GM12878 (cell line): ENCODE measurements around the gene LRP1. TPM values are rescaled to one million over a fixed set of nuclear protein-coding genes. Genes with fewer than 3 reads are reported as not detected.

Experiments
- ATAC-seq: fragments of 200-7000 bp; cut with Tn5 transposase; 3 replicates; pipeline ENCODE4 v1.9.1; 2020; ENCODE audit warnings: mild to moderate bottlenecking, moderate library complexity
- BruUV-seq: library from RNA; stranded (reverse); fragments of 400-500 nt; replicated peaks from 2 replicates; lab custom pipeline; 2021; lab: Mats Ljungman, UMichigan
- CTCF ChIA-PET: fragments of 300-600 bp; sonication (Branson Sonifier 250); formaldehyde crosslinking; extraction: SDS; loops from one replicate; lab custom pipeline; 2021; ENCODE audit warnings: inconsistent platforms; lab: Yijun Ruan, JAX
- POLR2A ChIA-PET: fragments of 350-600 bp; formaldehyde crosslinking; extraction: SDS; loops from one replicate; lab custom pipeline; 2021; ENCODE audit warnings: inconsistent platforms; lab: Charles Lee
- RAD21 ChIA-PET: fragments of 300-600 bp; sonication (Branson Sonifier 250); formaldehyde crosslinking; loops from one replicate; lab custom pipeline; 2023; ENCODE audit warnings: antibody characterized with exemption; ENCODE audit not compliant: unreplicated experiment; lab: Charles Lee
- SMC1A ChIA-PET: fragments of 300-600 bp; sonication (Branson Sonifier 250); formaldehyde crosslinking; loops from one replicate; lab custom pipeline; 2023; ENCODE audit not compliant: unreplicated experiment, uncharacterized antibody; lab: Charles Lee
- DNase-seq: peaks from one replicate; pipeline ENCODE4 v3.0.0-alpha.2; 2011; ENCODE audit warnings: low read depth, low spot score
- FAIRE-seq: peaks from 3 replicates; lab custom pipeline; 2011; peaks lifted over from hg19 to GRCh38; lab: Jason Lieb, UNC
- H2AFZ ChIP-seq: 2 replicates; pipeline ENCODE4 v1.6.0; 2011; ENCODE audit warnings: low read depth, low read length, control low read depth; ENCODE audit not compliant: control insufficient read depth
- H3K27ac ChIP-seq: 2 replicates; pipeline ENCODE4 v1.5.1; 2011; ENCODE audit warnings: control low read depth; ENCODE audit not compliant: control insufficient read depth, insufficient read depth
- H3K27me3 ChIP-seq, 2 experiments: replicated peaks in 1 of 2; 2 replicates each; pipeline versions ENCODE4 v1.6.0 to v1.6.1; 2011; ENCODE audit warnings: low read length in 1 of 2; ENCODE audit not compliant: control insufficient read depth in 2 of 2, insufficient read depth in 2 of 2
- H3K36me3 ChIP-seq, 2 experiments: 2 replicates each; pipeline ENCODE4 v1.5.1; 2011; ENCODE audit warnings: low read length in 1 of 2; ENCODE audit not compliant: control insufficient read depth in 2 of 2, insufficient read depth in 2 of 2
- H3K4me1 ChIP-seq: 2 replicates; pipeline ENCODE4 v1.6.1; 2011; ENCODE audit warnings: mild to moderate bottlenecking, low read length, moderate library complexity, mixed read lengths; ENCODE audit not compliant: control insufficient read depth, insufficient read depth
- H3K4me2 ChIP-seq: 2 replicates; pipeline ENCODE4 v1.6.0; 2011; ENCODE audit warnings: control low read depth; ENCODE audit not compliant: control insufficient read depth, insufficient read depth
- H3K4me3 ChIP-seq: fragments of 200-600 bp; sonication (generic); 2 replicates; pipeline ENCODE4 v1.5.1; 2016
- H3K79me2 ChIP-seq: 2 replicates; pipeline ENCODE4 v1.6.0; 2011; ENCODE audit warnings: low read length; ENCODE audit not compliant: control insufficient read depth, insufficient read depth
- H3K9ac ChIP-seq: 2 replicates; pipeline ENCODE4 v1.8.0; 2011; ENCODE audit warnings: low read length, control low read depth, mixed read lengths; ENCODE audit not compliant: control insufficient read depth, insufficient read depth
- H3K9me3 ChIP-seq: replicated peaks from 3 replicates; pipeline ENCODE4 v1.5.1; 2011; ENCODE audit warnings: mild to moderate bottlenecking, low read length; ENCODE audit not compliant: control insufficient read depth, insufficient read depth
- H4K20me1 ChIP-seq: 2 replicates; pipeline ENCODE4 v1.6.0; 2011; ENCODE audit not compliant: control insufficient read depth, insufficient read depth
- ASH2L ChIP-seq: fragments of 300-600, 200-600 bp; sonication (generic); IDR thresholded peaks from 2 replicates; pipeline ENCODE4 v1.6.1; 2017; ENCODE audit warnings: low read depth, mild to moderate bottlenecking, borderline replicate concordance
- ATF3 ChIP-seq: IDR thresholded peaks from 2 replicates; pipeline ENCODE4 v1.6.1; 2011; ENCODE audit warnings: low read depth, mild to moderate bottlenecking, low read length, moderate library complexity, borderline replicate concordance; ENCODE audit errors: extremely low read depth
- ATF7 ChIP-seq: fragments of 450-650 bp; IDR thresholded peaks from 2 replicates; pipeline ENCODE4 v1.6.1; 2016; ENCODE audit warnings: low read depth, mild to moderate bottlenecking
- BMI1 ChIP-seq: fragments of 450-650 bp; IDR thresholded peaks from 2 replicates; pipeline ENCODE4 v1.6.1; 2016; ENCODE audit warnings: mild to moderate bottlenecking, moderate library complexity, borderline replicate concordance
- BRCA1 ChIP-seq: IDR thresholded peaks from 2 replicates; pipeline ENCODE4 v1.6.1; 2011; ENCODE audit warnings: low read depth, low read length, improper control_type of control experiment
- CTCF ChIP-seq, 3 experiments: IDR thresholded peaks in 2 of 3; conservative IDR thresholded peaks in 1 of 3; 2 replicates each; pipeline ENCODE4 v1.5.1; 2011; ENCODE audit warnings: low read depth in 3 of 3, low read length in 3 of 3, mild to moderate bottlenecking in 3 of 3, control low read depth in 2 of 3, moderate library complexity in 2 of 3, inconsistent platforms in 1 of 3, mixed read lengths in 1 of 3; ENCODE audit not compliant: control insufficient read depth in 2 of 3, insufficient read depth in 1 of 3; ENCODE audit errors: extremely low read depth in 1 of 3
- E2F4 ChIP-seq: IDR thresholded peaks from 2 replicates; pipeline ENCODE4 v1.6.1; 2012; ENCODE audit warnings: low read depth, low read length, improper control_type of control experiment
- ESRRA ChIP-seq: IDR thresholded peaks from 2 replicates; pipeline ENCODE4 v1.6.1; 2012; ENCODE audit warnings: mild to moderate bottlenecking, low read length, improper control_type of control experiment
- KAT2A ChIP-seq: conservative IDR thresholded peaks from 2 replicates; pipeline ENCODE4 v1.6.1; 2011; ENCODE audit warnings: low read depth, low read length; ENCODE audit not compliant: control insufficient read depth
- MEF2A ChIP-seq: IDR thresholded peaks from 2 replicates; pipeline ENCODE4 v1.6.1; 2011; ENCODE audit warnings: low read depth, mild to moderate bottlenecking, low read length, moderate library complexity; ENCODE audit not compliant: insufficient read depth
- MTA2 ChIP-seq: fragments of 450-650 bp; IDR thresholded peaks from 2 replicates; pipeline ENCODE4 v1.6.1; 2016; ENCODE audit warnings: low read depth, mild to moderate bottlenecking, moderate library complexity
- PBX3 ChIP-seq: IDR thresholded peaks from 2 replicates; pipeline ENCODE4 v1.6.1; 2011; ENCODE audit warnings: mild to moderate bottlenecking, low read depth, low read length, moderate library complexity; ENCODE audit not compliant: insufficient replicate concordance
- SPI1 ChIP-seq: IDR thresholded peaks from 2 replicates; pipeline ENCODE4 v1.6.1; 2011; ENCODE audit warnings: low read depth, mild to moderate bottlenecking, low read length, moderate library complexity, borderline replicate concordance; ENCODE audit not compliant: insufficient read depth
- SREBF2 ChIP-seq: IDR thresholded peaks from 2 replicates; pipeline ENCODE4 v1.6.1; 2012; ENCODE audit warnings: mild to moderate bottlenecking, low read length
- SUPT20H ChIP-seq: IDR thresholded peaks from 2 replicates; pipeline ENCODE4 v1.6.1; 2011; ENCODE audit warnings: low read depth, mild to moderate bottlenecking, low read length, moderate library complexity, borderline replicate concordance; ENCODE audit not compliant: control insufficient read depth
- TARDBP ChIP-seq: IDR thresholded peaks from 2 replicates; pipeline ENCODE4 v1.6.1; 2016; ENCODE audit warnings: borderline replicate concordance
- YBX1 ChIP-seq: fragments of 450-650 bp; IDR thresholded peaks from 2 replicates; pipeline ENCODE4 v1.6.1; 2016; ENCODE audit warnings: antibody characterized with exemption
- ZSCAN29 ChIP-seq: fragments of 450-650 bp; IDR thresholded peaks from 2 replicates; pipeline ENCODE4 v1.6.1; 2017; ENCODE audit warnings: mild to moderate bottlenecking, moderate library complexity
- WGBS: methylation state at CpG from one replicate; pipeline ENCODE4 v1.1.6; 2016; ENCODE audit warnings: low lambda C conversion rate; ENCODE audit not compliant: insufficient replicate concordance, insufficient coverage; ENCODE audit errors: missing lambda C conversion rate; 5-methylcytosine and 5-hydroxymethylcytosine counted together
- in situ Hi-C: fragments of 300-500 bp; cut with MboI; formaldehyde crosslinking; loops from 9 replicates; pipeline ENCODE4 v1.14.3; 2018; ENCODE audit warnings: mixed read lengths
- intact Hi-C: fragments of 100-400 bp; cut with micrococcal nuclease; formaldehyde crosslinking; loops from one replicate; pipeline ENCODE4 v1.14.2; 2022; ENCODE audit not compliant: unreplicated experiment
- polyA plus RNA-seq, 11 experiments: library from polyadenylated mRNA; depleted of rRNA in 4 of 11; unstranded in 6 of 11; stranded (reverse) in 5 of 11; fragments of >200 nt; fragmentation: Nextera tagmentation in 4 of 11; fragmentation: Illumina TruSeq in 1 of 11; extraction: Ambion mirVana in 4 of 11; extraction: Trizol in 1 of 11; gene quantifications; 1 replicate in 1 of 11; 2 replicates in 10 of 11; pipeline versions ENCODE4 v1.2.1 to v1.2.3, GENCODE V29; 2011 to 2016; ENCODE audit warnings: inconsistent platforms in 2 of 11, missing spikeins in 2 of 11, low read depth in 1 of 11
- total RNA-seq, 4 experiments: library from RNA; depleted of rRNA in 3 of 4; stranded (reverse); fragments of >200 nt in 3 of 4; fragmentation: Illumina TruSeq in 1 of 4; extraction: Trizol in 1 of 4; gene quantifications; 2 replicates each; pipeline versions ENCODE4 v1.2.1 to v1.2.3, GENCODE V29; 2013 to 2021

LRP1 gene
- total and polyA plus RNA-seq, 10 of the 15 experiments (the other 5 are each of a cell fraction or from before 2014, with no cell fraction given) = under 0.01 to 1.1 (median 0.20) TPM; not detected in 2

GRCh38 chr12:57160741-57161140, 32.5 kb downstream of the LRP1 start (continued):
- TF ChIP-seq CTCF (IDR thresholded peaks at IDR 0.05 in 2 of 3, conservative IDR thresholded peaks at IDR 0.05 in 1 of 3; ENCODE audit: control insufficient read depth in 2 of 3, extremely low read depth in 1 of 3, insufficient read depth in 1 of 3, low read depth in 3 of 3, low read length in 3 of 3) = no peak

GRCh38 chr12:57161491-57161890, 33.2 kb downstream of the LRP1 start:
- H3K4me2 ChIP-seq = no peak overlapping the region
- ATAC-seq (no peak), DNase-seq (no peak), FAIRE-seq (no peak)
- no peak overlapping the region for H3K27ac ChIP-seq
- H2AFZ ChIP-seq = no peak overlapping the region
- no peaks in the 10 kb centered on the region for H4K20me1 ChIP-seq
- ChIA-PET SMC1A (no interaction called here), CTCF (interaction anchor here (0.6 kb wide), 1 partner anchor 52 kb away, joined by 4 read pairs; no protein-coding TSS in a partner anchor), POLR2A (no interaction called here), RAD21 (no interaction called here)
- H3K27me3 ChIP-seq = no peaks in the 10 kb centered on the region
- H3K9me3 ChIP-seq = no peaks in the 10 kb centered on the region
- intact Hi-C loops (no loop called here), in situ Hi-C loops (no loop called here)
- no peak overlapping the region for H3K9ac ChIP-seq
- H3K4me3 ChIP-seq = no peak overlapping the region
- H3K79me2 ChIP-seq = no peaks in the 10 kb centered on the region
- no peaks in the 10 kb centered on the region for H3K4me1 ChIP-seq
- H3K36me3 ChIP-seq = no peaks in the 10 kb centered on the region
- no TSS peak for BruUV-seq
- 19% methylated on average over 7 of the region's 7 CpGs for whole genome bisulfite sequencing
- TF ChIP-seq ATF7 (no peak), ESRRA (no peak), SPI1 (no peak), SUPT20H (no peak), TARDBP (no peak), BRCA1 (no peak), ASH2L (no peak), ATF3 (no peak), ZSCAN29 (no peak), YBX1 (no peak), BMI1 (no peak), E2F4 (no peak), PBX3 (no peak), MEF2A (no peak), KAT2A (no peak), MTA2 (no peak), SREBF2 (no peak)
